ENCODE data around the gene PROK2.

The PROK2 gene

DNA sequence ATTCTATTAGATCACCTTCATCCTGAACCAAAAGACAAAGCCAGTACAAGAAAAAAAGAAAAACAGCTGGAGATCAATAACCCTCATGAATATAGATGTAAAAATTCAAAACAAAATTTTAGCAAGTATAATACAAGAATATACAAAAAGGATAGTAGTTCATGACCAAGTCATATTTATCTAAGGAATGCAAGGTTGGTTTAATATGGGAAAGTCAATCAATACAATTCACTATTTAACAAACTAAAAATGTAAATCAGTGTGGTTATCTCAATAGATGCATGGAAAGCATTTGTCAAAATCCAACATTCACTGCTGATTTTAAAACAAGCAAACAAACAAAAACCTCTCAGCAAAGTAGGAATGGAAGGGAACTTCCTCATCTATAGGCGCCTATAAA, 42.3 kb downstream of the PROK2 start:
- DNase-seq (ENCODE audit: low read depth in 2 of 2), result no peak

DNA sequence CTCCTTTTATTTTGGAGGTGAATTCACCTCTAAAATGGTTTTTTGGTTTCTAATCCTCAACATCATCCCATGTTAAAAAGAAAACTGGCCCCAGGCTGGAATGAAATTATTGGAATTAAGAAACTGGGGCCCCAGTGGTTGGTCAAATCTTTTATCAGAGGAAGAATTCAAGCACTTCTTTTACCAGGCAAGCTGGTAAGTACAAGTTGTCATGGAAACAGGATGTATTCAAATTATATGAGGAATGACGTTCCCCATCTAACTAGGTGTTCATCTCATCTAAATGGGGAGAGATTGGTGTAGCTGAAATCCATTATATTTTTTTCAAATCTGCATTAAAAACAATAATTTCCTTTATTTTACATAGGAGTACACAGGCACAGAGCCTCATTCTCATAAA, 50.1 kb downstream of the PROK2 start:
- DNase-seq (ENCODE audit: low read depth in 2 of 2), result no peak

DNA sequence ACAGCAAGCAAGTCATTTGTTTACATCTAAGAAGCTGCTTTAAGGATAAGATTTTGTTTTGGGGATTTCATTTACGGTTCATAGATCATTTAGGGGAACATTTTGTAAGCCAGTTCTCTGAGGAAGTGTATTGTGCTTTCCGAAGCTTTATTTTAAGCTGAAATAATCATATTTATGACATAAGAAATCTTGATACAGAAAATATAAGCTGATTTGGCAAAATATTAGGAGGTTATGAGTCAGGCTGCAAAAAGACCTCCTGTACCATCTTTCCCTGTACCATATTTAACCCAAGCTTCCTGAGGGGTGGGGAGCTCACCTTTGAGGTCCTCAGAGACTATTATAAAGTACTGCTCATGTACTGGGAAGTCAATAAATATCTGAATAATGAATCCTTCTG, 51.6 kb downstream of the PROK2 start:
- DNase-seq (ENCODE audit: low read depth in 2 of 2), result no peak

DNA sequence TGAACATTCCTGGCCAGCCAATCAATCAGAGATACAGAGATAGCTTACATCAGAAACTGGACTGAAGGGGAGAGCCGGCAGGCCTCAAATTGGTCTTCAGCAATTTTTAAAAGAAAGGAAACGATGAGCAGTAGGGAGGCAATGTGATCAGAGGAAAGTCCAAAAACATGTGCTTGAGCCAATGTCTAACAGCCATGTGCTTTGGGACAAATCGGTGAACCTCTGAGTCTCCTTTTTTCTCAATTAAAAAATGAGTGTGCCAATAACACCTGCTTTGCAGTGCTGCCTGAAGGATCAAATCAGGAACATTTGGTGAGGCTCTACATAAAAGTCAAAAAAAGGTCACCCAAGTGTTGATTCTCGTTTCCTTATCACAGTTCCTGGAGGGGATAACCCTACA, 52.3 kb downstream of the PROK2 start:
- DNase-seq (ENCODE audit: low read depth in 2 of 2), result no peak

DNA sequence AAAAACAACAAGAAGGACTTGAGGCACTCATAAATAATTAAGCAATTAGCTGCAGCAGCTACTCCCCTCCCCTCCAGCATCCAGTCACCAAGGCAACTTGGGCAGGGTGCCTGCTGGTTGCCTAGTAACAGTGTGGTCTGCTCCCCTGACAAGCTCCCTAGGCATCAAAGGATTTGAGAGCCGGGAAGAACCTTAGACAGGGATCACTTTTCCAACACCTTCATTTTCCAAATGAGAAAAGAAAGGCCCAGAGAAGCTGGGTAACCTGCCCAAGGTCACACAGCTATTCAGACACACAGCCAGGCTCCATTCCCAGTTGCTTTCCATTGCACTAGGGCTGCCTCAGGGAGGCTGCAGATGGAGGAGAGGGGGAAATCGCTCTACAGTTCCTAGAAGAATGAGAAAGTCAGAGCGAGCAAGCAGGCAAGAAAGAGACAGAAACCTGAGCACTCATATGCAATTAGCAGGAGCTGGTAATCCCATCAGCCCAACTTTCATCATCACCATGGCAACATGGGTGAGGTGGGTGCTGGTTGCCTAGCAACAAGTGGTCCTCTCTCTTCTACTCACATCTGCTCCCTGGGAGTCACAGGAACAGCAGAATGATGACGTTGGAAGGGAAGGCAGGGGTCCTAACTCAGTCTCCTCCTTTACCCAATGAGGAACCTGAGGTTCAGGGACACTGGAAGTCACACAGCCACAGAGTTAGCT, 56.2 kb downstream of the PROK2 start:
- DNase-seq (ENCODE audit: low read depth in 2 of 2), result no peak

DNA sequence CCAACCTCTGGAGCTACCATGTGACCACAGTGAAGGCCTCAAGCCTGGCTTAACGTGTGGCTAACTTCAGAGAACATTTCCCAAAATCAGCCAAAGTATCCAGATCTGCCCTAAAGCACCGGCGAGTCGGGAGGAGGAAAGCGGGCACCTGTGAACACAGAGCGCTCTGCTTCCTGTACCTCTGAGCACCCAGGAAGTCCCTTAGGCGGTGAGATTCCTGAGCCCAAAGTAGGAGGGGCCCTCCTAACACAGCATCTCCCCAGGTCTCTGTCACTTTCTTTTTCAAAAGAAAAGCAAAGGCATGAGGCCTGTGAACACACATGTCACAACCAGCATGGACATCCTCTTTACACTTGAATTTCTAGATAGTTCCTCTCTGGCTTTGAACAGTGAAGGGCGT, 58.8 kb downstream of the PROK2 start:
- DNase-seq (ENCODE audit: low read depth in 2 of 2), result no peak

DNA sequence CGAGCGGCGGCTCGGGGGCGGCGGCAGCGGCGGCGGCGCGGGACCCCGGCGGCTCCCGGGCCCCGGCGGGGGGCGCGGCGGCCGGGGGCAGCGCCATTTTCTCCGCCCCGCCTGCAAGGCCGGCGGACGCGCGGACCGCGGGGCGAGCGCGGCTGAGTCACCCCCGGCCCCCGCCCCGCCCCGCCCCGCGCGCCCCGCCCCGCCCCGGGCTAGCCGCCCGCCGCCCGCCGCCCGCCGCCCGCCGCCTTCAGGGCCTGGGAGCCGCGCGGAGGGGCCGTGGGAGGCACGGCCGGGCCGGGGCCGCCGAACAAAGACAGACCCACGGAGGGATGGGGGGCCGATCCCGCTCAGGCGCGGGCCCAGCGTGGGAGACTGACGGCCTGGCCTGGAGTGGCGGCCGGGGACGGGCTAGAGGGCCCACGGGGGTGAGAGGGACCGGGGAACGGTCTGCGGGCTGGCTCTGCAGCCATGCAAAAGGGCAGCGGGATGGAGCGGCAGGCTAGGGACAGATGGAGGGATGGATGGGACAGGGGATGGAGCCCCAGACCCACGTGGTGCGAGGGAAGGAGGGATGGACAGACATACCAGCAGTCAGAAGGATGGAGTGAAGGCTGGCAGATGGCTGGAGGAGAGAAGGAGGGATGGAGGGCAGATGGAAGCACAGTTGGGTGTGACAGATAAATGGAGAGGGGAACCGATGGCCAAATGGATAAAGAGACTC, 59.5 kb downstream of the PROK2 start, which contains the start of gene EIF4E3:
EIF4E3 (minus strand) TSS at position 132 of the 721 bp plus-strand sequence; CDS start at position 97, 35 bp downstream.
- no peak for DNase-seq (ENCODE audit: low read depth in 2 of 2)

DNA sequence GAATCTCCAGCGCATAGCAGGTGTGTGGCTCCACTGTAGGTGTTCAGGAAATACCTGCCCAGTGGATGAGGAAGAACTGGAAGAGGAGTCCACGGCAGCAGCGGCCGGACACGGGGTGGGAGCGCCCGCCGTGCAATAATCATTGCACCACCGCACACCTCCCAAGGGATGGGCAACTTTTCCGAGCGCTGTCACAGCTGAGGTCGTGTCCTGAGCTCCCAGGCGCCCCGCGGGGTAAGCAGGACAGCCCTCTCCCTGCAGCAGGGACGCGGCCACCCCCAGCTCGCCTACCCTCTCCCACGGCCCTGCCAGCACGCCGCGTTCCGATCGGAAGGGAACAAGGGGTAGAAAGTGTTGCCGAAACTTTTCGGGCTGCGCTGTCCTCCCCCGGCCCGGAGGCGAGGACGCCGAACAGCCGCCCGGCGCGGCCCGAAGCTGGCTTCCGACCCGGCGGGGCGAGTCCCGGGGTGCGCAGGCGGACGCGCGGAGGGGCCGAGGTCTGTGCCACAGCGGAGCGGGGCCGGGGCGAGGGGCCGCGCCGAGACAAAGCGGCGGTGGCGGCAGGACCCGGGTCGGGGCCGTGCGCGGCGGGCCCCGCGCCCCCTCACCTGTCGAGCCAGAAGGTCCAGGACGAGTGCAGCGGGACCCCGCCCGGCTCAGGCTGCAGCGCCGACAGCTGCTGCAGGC, 60.2 kb downstream of the PROK2 start:
- no peak for DNase-seq (ENCODE audit: low read depth in 2 of 2)

DNA sequence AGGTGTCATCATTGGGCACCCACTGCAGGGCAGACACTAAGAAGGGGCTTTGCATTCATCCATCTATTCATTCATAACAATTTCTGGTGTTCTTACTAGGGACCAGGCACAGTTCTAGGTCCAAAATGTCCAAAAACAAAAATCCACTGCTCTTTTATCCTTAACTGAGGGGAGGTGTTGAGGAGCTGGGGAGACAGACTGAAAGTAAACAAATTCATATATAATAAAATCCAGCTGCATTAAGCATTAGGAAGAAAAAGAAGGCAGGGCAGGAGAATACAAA, 60.8 kb downstream of the PROK2 start:
- DNase-seq (ENCODE audit: low read depth in 2 of 2), result no peak

DNA sequence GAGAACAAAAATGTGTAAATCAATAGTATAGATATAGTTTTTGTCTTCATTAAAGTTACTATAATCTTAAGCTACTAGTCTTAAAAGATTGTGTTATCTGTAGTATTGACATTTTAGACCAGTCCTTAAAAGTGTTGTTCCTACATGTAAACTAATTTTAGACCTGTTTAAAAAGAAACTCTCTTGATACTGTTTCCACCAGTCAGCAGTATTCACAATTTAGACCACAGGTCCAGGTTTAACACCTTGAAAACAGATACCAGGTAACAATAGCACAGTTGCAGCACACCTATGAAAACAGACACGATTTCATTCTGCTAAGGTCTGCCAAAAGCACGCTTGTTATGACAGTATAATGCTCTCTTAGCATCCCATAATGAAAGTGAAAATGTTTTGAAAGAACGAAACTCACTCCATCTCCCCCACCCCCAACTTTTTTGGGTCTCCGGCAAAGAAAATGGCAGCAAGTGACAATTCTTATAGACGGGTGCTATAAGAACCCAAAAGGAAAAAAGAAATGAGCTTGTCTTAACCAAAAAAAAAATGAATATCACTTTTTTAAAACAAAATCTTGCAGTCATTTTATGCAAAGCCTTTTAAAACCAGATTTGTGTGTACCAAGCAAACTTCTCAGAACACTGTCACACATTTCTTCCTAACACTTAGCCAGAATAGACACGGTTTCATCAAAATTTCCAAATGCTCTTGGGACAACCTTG, 61.3 kb downstream of the PROK2 start:
- no peak for DNase-seq (ENCODE audit: low read depth in 2 of 2)

DNA sequence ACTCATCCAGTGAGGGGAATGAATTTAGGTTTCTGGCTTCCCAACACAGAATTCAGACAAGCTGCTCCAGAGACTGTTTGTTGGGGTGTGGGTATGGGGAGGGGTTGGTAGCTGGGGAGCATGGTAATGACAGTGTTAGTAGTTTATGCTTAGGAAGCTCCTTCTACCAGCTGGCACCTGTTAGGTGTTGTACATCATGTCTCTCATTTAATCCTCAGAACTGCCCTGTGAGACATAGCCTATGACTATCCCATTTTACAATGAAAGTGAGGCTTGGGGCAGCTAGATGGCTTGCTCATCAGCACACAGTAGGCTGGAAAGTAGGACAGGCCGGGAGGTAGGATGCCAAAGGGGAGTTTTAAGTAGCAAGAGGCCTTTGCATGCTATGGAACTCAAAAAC, 62.3 kb downstream of the PROK2 start:
- no peak for DNase-seq (ENCODE audit: low read depth in 2 of 2)
